ENCODE results near the gene MCFD2.

MCFD2 gene

DNA sequence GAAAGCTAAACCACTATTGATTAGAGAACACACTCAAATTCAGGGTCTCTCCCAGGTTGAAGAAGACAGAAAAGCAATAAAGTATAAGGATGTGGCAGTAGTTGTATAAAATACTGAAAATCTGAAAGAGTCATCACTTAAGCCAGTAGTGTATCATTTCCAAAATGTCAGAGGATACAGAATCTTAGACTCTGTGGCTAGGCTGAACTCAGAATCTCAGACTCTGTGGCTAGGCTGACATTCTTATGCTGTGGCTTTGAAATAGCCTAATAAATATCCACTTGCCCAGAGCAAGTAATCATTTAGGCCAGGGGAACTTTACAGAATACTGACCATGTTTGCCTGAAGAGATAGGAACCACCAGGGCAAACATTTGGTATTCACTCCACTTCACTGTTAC lies 13.1 kb downstream of the MCFD2 start:
- Histone ChIP-seq H3K79me2 (ENCODE audit: insufficient read depth, low read length) (no peaks in the 10 kb centered on the region), H3K4me2 (ENCODE audit: low read depth, low read length, poor library complexity, severe bottlenecking) (no peak overlapping the region), H3K27ac (ENCODE audit: low read depth, low read length) (no peak overlapping the region), H3K4me3 (ENCODE audit: insufficient read depth, low read length, poor library complexity, severe bottlenecking) (no peak overlapping the region), H3K27me3 (ENCODE audit: low read length) (no peaks in the 10 kb centered on the region), H3F3A (ENCODE audit: insufficient read depth) (0 out of 2 replicates have a peak, but pooled peaks cover 4% of the 10 kb centered on the region), H3K36me3 (ENCODE audit: low read length) (peaks cover 6% of the 10 kb centered on the region; the same call in 1 of the 2 replicates), H3K9ac (ENCODE audit: low read length) (no peak overlapping the region), H2AFZ (ENCODE audit: low read depth, low read length, severe bottlenecking) (no peak overlapping the region), H3K9me2 (replicated peaks; ENCODE audit: insufficient read depth, low read length) (no peaks in the 10 kb centered on the region), H3K9me3 (ENCODE audit: insufficient read depth, low read length) (no peaks in the 10 kb centered on the region), H4K20me1 (ENCODE audit: low read depth, low read length) (no peaks in the 10 kb centered on the region; the same call in 1 of the 2 replicates)
- TF ChIP-seq CTCF (IDR thresholded peaks at IDR 0.05; ENCODE audit: insufficient read depth, low read length, poor library complexity, severe bottlenecking), result no peak
- TF ChIP-seq EZH2phosphoT487 (conservative IDR thresholded peaks at IDR 0.05; ENCODE audit: low read length), result no peak

- H3F3A ChIP-seq (ENCODE audit: insufficient read depth), result 0 out of 2 replicates have a peak, but pooled peaks cover 4% of the 10 kb centered on the region
- H3K79me2 ChIP-seq (ENCODE audit: insufficient read depth, low read length), result no peaks in the 10 kb centered on the region
- H3K4me2 ChIP-seq (ENCODE audit: low read depth, low read length, poor library complexity, severe bottlenecking), result no peak overlapping the region
These were observed 14.0 kb downstream of the MCFD2 start for GRCh38 chr2:46901611-46902010.

GRCh38 chr2:46900381-46900780 lies 15.2 kb downstream of the MCFD2 start:
- TF ChIP-seq CTCF (IDR thresholded peaks at IDR 0.05; ENCODE audit: insufficient read depth, low read length, poor library complexity, severe bottlenecking) (no peak), EZH2phosphoT487 (conservative IDR thresholded peaks at IDR 0.05; ENCODE audit: low read length) (no peak)
- H3K4me3 ChIP-seq (ENCODE audit: insufficient read depth, low read length, poor library complexity, severe bottlenecking), result no peak overlapping the region
- no peaks in the 10 kb centered on the region for H3K79me2 ChIP-seq (ENCODE audit: insufficient read depth, low read length)
- H3K9ac ChIP-seq (ENCODE audit: low read length), result no peak overlapping the region
- H4K20me1 ChIP-seq (ENCODE audit: low read depth, low read length), result no peaks in the 10 kb centered on the region
- no peaks in the 10 kb centered on the region for H3K27me3 ChIP-seq (ENCODE audit: low read length)
- H3K4me2 ChIP-seq (ENCODE audit: low read depth, low read length, poor library complexity, severe bottlenecking), result no peak overlapping the region
- no peaks in the 10 kb centered on the region for H3F3A ChIP-seq (ENCODE audit: insufficient read depth)
- H3K9me3 ChIP-seq (ENCODE audit: insufficient read depth, low read length), result no peaks in the 10 kb centered on the region
- H3K9me2 ChIP-seq (replicated peaks; ENCODE audit: insufficient read depth, low read length), result no peaks in the 10 kb centered on the region
- no peak overlapping the region for H3K27ac ChIP-seq (ENCODE audit: low read depth, low read length)
- H3K36me3 ChIP-seq (ENCODE audit: low read length), result no peaks in the 10 kb centered on the region
- H2AFZ ChIP-seq (ENCODE audit: low read depth, low read length, severe bottlenecking), result no peak overlapping the region

More at GRCh38 chr2:46901611-46902010, 14.0 kb downstream of the MCFD2 start:
- Histone ChIP-seq H3K9ac (ENCODE audit: low read length) (no peak overlapping the region), H3K4me3 (ENCODE audit: insufficient read depth, low read length, poor library complexity, severe bottlenecking) (no peak overlapping the region), H3K27me3 (ENCODE audit: low read length) (no peaks in the 10 kb centered on the region), H3K27ac (ENCODE audit: low read depth, low read length) (no peak overlapping the region), H3K36me3 (ENCODE audit: low read length) (peaks cover 5% of the 10 kb centered on the region; the same call in 1 of the 2 replicates), H4K20me1 (ENCODE audit: low read depth, low read length) (no peaks in the 10 kb centered on the region), H3K9me2 (replicated peaks; ENCODE audit: insufficient read depth, low read length) (no peaks in the 10 kb centered on the region), H2AFZ (ENCODE audit: low read depth, low read length, severe bottlenecking) (no peak overlapping the region), H3K9me3 (ENCODE audit: insufficient read depth, low read length) (no peaks in the 10 kb centered on the region)
- TF ChIP-seq EZH2phosphoT487 (conservative IDR thresholded peaks at IDR 0.05; ENCODE audit: low read length), result no peak
- no peak for TF ChIP-seq CTCF (IDR thresholded peaks at IDR 0.05; ENCODE audit: insufficient read depth, low read length, poor library complexity, severe bottlenecking)
